Activated CD8-positive, alpha-beta memory T cell treated with anti-CD3 and anti-CD28 coated beads, Interleukin-2, amount 50 U/mL, for 24 hours (primary cell): Measurements from ENCODE around the gene TLR5.

Source experiments
- DNase-seq: peaks from one replicate; pipeline ENCODE4 v3.0.0-alpha.2; 2020; ENCODE audit errors: extremely low read depth

Gene TLR5

GRCh38 chr1:223109581-223110026 lies 33.4 kb downstream of the TLR5 start:
- no peak for DNase-seq

DNA sequence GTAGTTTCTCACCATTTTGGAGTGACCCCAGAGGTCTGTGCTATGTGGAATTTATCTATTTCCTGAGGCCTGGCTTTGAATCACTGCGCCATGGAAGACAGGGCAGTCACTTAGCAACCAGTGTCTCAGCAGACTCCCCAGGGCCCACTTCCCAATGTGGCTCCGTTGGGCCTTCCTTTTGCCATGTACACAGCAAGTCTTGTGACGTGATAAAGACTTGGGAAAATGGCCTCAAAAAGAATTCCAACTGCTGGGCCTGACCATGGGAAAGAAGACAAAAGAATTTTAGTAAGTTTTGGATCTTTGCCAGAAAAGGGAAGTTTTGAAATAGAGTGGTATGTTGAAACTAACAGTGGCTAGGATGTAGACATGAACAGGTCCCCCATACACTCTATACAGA lies 36.2 kb downstream of the TLR5 start:
- DNase-seq, result no peak

- DNase-seq, result no peak
These were observed 37.5 kb downstream of the TLR5 start for GRCh38 chr1:223105568-223105967.

- DNase-seq, result no peak
These were observed 40.1 kb downstream of the TLR5 start for GRCh38 chr1:223102797-223103533.

DNA sequence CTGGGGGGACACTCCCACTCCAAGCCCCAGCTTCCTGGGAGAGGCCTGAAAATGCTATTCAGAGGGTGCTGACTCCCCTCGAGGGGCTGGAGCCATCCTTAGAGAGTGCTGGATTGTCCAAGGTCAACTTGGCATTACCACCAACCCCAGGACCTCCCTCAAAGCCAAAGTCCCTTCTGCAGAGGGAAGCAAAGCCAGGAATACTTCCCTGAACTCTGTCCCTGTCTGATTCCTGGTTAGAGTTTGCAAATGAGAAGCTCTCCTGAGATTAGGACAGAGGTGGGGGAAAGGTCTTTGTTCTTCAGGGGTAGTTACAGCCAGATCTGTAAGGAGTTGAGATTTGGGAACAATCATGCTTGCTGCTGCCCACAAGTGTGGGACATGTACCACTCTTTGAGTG lies 45.3 kb downstream of the TLR5 start:
- no peak for DNase-seq

GRCh38 chr1:223095870-223096269 lies 47.2 kb downstream of the TLR5 start:
- no peak for DNase-seq

- DNase-seq, result no peak
These were observed 51.2 kb downstream of the TLR5 start for GRCh38 chr1:223091896-223092295.

DNA sequence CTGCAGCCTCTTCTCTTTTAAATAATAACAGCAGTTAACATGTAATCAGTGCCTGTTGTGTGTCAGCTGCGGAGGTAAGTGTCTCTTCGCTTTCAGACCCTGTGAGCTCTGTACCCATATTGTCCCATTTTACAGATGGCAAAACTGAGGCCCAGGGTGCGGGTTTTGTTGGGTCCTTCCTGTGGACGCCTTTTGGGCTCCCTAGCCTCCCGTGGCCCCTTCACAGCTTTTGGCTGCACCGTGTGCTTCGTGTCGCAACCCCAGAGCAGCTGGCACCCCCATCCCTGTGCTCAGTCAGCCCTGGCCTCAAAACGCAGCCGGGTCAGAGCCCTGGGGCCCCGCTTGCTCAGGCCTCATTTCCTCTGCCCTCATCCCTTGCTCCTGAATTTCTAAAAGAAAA lies 53.8 kb downstream of the TLR5 start:
- no peak for DNase-seq

DNA sequence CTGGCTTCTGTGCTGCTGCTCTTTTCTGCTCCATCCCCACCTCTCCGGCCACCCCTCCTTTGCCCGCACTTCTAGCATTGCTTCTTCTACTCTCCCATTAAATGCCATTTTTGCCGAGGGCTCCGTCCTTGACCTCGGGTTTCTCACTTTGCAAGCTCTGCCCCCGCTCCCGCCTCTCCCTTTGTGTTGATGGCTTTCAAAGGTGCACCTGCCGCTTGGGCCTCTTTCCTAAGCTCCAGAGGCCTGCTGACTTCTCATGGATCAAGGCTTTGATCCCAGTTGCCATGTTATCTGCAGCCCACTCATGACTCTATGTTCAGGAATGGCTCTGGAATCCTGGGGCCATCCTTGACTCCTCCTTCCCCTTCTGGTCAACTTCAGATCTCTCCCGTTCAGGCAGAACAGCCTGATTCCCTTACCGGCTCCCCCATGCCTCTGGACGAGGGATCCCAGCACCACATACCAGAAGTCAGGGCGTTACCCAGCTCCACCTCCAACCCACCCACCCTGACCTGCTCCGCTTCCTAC lies 54.3 kb downstream of the TLR5 start:
- no peak for DNase-seq

GRCh38 chr1:223087291-223088255 lies 55.5 kb downstream of the TLR5 start:
- DNase-seq, result no peak

DNA sequence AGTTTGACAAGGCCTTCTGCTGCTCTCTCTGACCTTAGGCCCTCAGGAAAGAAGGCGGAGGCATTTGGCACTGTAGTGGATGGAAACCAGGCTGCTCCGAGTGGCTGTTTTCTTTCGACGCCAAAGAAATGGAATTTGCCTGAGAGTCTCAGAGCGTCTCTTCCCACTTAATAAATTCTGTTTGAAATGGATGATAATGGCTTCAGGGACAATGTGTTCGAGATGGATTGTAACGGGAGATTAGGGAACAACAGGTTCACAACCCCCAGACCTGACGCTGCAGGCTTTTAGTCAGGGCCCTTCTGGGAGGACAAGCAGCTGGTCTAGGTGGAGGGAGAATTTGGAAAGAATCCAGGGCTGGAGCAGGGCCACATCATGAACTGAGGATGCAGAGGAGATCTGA lies 58.6 kb downstream of the TLR5 start:
- DNase-seq, result no peak

GRCh38 chr1:223083831-223084230 lies 59.2 kb downstream of the TLR5 start:
- DNase-seq, result no peak

DNA sequence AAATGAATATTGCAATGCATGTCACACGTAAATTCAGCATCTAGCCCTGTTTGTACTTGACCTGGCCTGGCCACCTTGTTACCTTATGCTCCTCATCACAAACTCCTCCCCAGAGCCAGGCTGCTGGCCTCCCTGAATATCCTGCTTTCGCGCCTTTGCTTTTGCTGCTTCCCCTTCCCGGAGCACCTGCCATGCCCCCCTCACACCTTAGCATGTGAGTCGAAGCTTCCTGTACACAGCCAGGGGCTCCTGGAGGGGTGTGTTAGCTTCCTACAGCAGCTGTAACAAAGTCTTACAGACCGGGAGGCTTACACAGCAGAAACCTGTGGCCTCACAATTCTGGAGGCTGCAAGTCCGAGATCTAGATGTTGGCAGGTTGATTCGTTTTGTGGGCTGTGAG lies 60.1 kb downstream of the TLR5 start:
- DNase-seq, result no peak

GRCh38 chr1:223081181-223081994 lies 61.7 kb downstream of the TLR5 start:
- peak; percentile 29 for DNase-seq

DNA sequence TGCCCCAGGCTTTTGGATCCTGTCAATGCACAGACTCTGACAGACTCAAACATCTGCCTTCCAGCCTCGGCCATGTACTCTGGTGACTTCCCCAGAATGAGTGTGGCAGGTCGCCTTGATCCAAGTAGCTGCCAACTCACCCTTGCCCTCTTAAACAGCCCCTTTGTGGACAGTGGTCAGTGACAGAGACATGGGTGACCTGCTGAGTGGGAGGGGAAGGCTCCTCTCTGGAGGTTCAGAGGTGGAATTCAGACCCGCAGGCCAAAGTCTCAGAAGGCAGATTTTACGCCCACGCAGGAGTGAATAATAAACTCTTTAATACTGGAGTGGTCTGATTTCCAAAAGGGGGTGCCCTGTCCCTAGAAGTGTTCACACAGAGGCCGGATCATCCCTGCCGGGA lies 63.5 kb downstream of the TLR5 start:
- DNase-seq, result no peak

- DNase-seq, result no peak
These were observed 65.7 kb downstream of the TLR5 start for GRCh38 chr1:223077247-223077833.

DNA sequence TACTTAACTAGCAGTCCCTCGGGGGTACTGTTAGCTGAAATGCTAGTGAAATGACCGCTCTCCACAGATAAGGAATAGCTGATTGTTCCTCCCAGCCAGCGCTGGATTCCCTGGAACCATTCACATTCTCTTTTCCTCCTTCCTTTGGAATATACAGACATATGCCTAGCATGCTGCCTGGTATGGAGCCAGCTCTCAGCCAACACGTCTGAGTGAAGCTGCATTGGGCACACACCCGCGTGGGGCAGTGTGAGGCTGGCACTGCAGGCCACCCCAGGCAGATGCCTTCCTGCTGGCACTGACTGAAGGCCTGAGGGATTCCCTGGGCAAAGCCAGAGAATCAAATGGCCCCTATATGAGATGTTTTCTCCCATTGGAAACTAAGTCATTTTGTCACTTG lies 66.7 kb downstream of the TLR5 start:
- no peak for DNase-seq

DNA sequence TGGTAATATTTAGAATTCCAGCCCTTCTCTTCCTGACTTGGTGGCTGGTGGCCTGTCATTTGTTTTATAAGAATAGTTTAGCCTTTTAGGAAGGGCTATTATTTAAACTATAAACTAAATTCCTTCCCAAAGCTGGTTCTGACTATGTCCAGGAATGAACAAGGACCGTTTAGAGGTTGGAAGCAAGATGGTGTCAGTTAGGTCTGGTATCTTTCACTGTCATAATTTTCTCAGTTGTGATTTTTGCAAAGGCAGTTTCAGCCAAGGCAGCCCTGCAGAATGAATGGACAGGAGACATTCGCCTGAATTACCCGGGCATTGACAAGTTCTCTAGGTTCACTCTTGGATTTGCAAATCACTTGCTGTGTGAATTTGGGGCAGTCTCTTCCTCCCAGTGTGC lies 67.2 kb downstream of the TLR5 start:
- no peak for DNase-seq

- DNase-seq, result no peak
These were observed 68.4 kb downstream of the TLR5 start for GRCh38 chr1:223074445-223075300.

DNA sequence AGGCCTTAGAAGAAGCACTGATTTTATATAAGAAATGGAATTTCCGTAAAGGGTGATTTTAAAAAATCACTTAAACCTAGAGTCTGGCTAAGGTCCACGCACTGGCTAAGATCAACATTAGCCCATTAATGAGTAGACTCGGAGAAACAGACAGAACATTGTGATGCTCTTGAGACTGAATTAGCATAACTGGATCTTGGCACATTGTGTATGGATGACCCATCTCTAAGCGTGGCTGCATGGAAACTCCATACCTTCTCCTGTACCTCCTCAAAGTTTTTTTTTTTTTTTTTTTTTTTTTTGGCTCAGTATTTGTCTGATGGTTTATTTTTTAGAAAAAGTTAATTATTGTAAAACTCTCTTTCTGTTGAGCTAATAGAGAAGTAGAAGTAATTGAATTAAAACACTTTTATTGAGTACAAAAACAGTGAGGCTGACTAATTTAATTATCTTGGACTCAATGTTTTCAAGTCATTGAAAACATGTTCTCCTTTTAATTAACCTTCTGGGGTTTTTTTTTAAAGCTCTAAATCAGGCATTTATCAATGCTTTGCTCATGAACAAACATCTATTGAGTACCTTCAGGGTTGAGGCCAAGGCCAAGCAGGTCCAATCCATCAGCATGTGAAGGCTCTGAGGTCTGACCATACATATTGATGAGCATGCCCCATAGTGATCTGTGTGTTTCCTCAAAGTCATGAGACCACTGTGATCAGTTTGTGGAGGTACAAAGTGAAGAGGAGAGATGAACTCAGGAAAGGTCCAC lies 74.0 kb downstream of the TLR5 start:
- DNase-seq, result no peak
